Peyer's patch (tissue), 4 donors: ENCODE data around the gene POLD2. TPM values are rescaled to one million over a fixed set of nuclear protein-coding genes. Genes with fewer than 3 reads are reported as not detected.

Source experiments
- DNase-seq, 3 donors: peaks; one replicate each; pipeline ENCODE4 v3.0.0-alpha.2; 2017 to 2019
- H3K27ac ChIP-seq, 4 donors: fragments of 200-600 bp; sonication (generic); one replicate each; pipeline ENCODE4 v1.5.1; 2016 to 2019
- H3K27me3 ChIP-seq, 2 donors: fragments of 200-600 bp; sonication (generic); one replicate each; pipeline ENCODE4 v1.5.1; 2019
- H3K36me3 ChIP-seq, 3 donors: fragments of 200-600 bp; sonication (generic); one replicate each; pipeline ENCODE4 v1.5.1; 2016 to 2019
- H3K4me1 ChIP-seq, 4 donors: fragments of 200-600 bp; sonication (generic); one replicate each; pipeline ENCODE4 v1.5.1; 2016 to 2019
- H3K4me3 ChIP-seq, 4 donors: fragments of 200-600 bp; sonication (generic); 1 replicate in 3 of 4; 2 replicates in 1 of 4; pipeline ENCODE4 v1.5.1; 2016 to 2019; ENCODE audit warnings: mild to moderate bottlenecking in 1 of 4
- H3K9me3 ChIP-seq, 4 donors: fragments of 200-600 bp; sonication (generic); one replicate each; pipeline ENCODE4 v1.5.1; 2016 to 2019; ENCODE audit warnings: mild to moderate bottlenecking in 1 of 4
- POLR2A ChIP-seq, 2 donors: fragments of 450-650 bp; IDR thresholded peaks; one replicate each; pipeline ENCODE4 v1.5.1; 2017; ENCODE audit warnings: antibody characterized with exemption in 2 of 2, mild to moderate bottlenecking in 2 of 2, moderate library complexity in 2 of 2
- total RNA-seq, 4 donors: library from RNA; depleted of rRNA; stranded (reverse); fragments of >200 nt; gene quantifications; one replicate each; pipeline ENCODE4 v1.1.0, GENCODE V29; 2016
- TF ChIP-seq, protein P1 (sequence below), 6 experiments: fragments of 450-650 bp in 4 of 6; fragments of 200-600 bp in 2 of 6; sonication (generic) in 1 of 6; IDR thresholded peaks; one replicate each; pipeline ENCODE4 v1.5.1; 2017 to 2019; ENCODE audit warnings: antibody characterized with exemption in 6 of 6, mild to moderate bottlenecking in 3 of 6, moderate library complexity in 1 of 6

POLD2 gene
- total RNA-seq, 4 donors from 2014 or later = 7.4 to 80.9 (median 28.4) TPM

DNA sequence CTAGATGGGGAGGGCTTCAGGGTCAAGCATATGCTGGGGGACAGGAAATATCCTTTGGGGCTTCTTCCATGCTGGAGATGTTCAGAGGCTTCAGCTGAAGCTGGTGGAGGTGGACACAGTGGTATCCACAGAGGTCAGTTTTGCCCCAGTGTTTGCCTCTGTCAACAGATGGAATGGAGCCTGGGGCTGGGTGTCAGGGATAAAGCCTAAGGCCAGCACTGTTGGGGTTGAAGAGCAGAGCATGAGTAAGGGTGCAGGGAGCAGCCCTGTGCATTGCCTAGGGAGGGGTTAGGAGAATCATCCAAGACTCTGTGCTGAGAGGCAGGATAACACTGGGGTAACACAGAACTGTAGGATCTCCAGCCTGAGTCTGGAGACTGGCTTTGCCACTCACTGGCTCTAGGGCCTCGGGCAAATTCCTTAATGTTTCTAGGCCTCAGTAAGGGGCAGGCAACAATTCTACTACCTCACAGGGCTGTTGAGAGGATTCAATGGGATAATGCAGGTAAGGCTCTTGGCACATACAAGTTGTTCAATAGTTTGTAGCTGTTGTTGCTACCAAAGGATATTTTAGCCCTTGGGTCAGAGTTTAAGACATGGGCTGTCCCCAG is 39.5 kb upstream of the POLD2 start:
- no peak for TF ChIP-seq POLR2A (IDR thresholded peaks at IDR 0.05)
- no peak overlapping the region for H3K4me3 ChIP-seq
- no peak for DNase-seq
- H3K27me3 ChIP-seq = no peaks in the 10 kb centered on the region
- no peaks in the 10 kb centered on the region for H3K36me3 ChIP-seq
- no peaks in the 10 kb centered on the region for H3K9me3 ChIP-seq
- no peak overlapping the region for H3K27ac ChIP-seq
- H3K4me1 ChIP-seq = no peaks in the 10 kb centered on the region

DNA sequence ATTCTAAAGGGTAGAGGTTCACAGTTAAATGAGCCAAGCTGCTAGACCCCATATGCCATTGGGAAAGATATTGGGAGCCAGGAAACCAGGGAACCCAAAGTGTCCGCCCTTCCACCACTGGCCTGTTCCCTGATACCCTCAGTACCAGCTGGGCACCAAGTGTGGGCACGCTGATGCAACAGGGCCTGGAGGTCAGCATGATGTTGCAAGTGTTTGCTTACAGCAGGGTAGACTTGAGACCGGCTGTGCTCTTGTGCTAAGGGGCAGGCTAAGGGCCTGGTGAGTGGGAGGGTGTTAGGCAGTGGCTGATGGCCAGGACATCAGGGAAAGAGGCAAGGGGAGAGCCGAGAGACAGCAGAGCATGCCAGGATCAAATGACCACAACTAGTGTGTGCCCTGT is 38.8 kb upstream of the POLD2 start:
- no peak overlapping the region for H3K27ac ChIP-seq
- H3K4me1 ChIP-seq = no peaks in the 10 kb centered on the region
- no peak overlapping the region for H3K4me3 ChIP-seq
- H3K36me3 ChIP-seq = no peaks in the 10 kb centered on the region
- TF ChIP-seq, protein P1, sequence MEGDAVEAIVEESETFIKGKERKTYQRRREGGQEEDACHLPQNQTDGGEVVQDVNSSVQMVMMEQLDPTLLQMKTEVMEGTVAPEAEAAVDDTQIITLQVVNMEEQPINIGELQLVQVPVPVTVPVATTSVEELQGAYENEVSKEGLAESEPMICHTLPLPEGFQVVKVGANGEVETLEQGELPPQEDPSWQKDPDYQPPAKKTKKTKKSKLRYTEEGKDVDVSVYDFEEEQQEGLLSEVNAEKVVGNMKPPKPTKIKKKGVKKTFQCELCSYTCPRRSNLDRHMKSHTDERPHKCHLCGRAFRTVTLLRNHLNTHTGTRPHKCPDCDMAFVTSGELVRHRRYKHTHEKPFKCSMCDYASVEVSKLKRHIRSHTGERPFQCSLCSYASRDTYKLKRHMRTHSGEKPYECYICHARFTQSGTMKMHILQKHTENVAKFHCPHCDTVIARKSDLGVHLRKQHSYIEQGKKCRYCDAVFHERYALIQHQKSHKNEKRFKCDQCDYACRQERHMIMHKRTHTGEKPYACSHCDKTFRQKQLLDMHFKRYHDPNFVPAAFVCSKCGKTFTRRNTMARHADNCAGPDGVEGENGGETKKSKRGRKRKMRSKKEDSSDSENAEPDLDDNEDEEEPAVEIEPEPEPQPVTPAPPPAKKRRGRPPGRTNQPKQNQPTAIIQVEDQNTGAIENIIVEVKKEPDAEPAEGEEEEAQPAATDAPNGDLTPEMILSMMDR (IDR thresholded peaks at IDR 0.05) = no peak
- no peaks in the 10 kb centered on the region for H3K9me3 ChIP-seq
- no peaks in the 10 kb centered on the region for H3K27me3 ChIP-seq
- no peak for DNase-seq

- no peak for DNase-seq
- Histone ChIP-seq H3K4me3 (no peak overlapping the region), H3K36me3 (no peaks in the 10 kb centered on the region), H3K27ac (no peak overlapping the region), H3K4me1 (no peaks in the 10 kb centered on the region), H3K9me3 (no peaks in the 10 kb centered on the region), H3K27me3 (no peaks in the 10 kb centered on the region)
- TF ChIP-seq, protein P1 (IDR thresholded peaks at IDR 0.05) = no peak
- no peak for TF ChIP-seq POLR2A (IDR thresholded peaks at IDR 0.05)
Observed at GRCh38 chr7:44161371-44161770, 38.0 kb upstream of the POLD2 start.

- Histone ChIP-seq H3K9me3 (no peaks in the 10 kb centered on the region), H3K36me3 (no peaks in the 10 kb centered on the region), H3K27ac (no peak overlapping the region), H3K4me1 (no peaks in the 10 kb centered on the region), H3K4me3 (no peak overlapping the region), H3K27me3 (no peaks in the 10 kb centered on the region)
- TF ChIP-seq, protein P1 (IDR thresholded peaks at IDR 0.05) = no peak
- TF ChIP-seq POLR2A (IDR thresholded peaks at IDR 0.05) = no peak
- peak in 1 of 3 donors; percentile 22 for DNase-seq
Observed at GRCh38 chr7:44159824-44160630, 36.7 kb upstream of the POLD2 start.

- Histone ChIP-seq H3K27ac (no peak overlapping the region), H3K4me1 (no peaks in the 10 kb centered on the region), H3K9me3 (no peaks in the 10 kb centered on the region), H3K4me3 (no peak overlapping the region), H3K27me3 (no peaks in the 10 kb centered on the region), H3K36me3 (no peaks in the 10 kb centered on the region)
- TF ChIP-seq, protein P1 (IDR thresholded peaks at IDR 0.05) = no peak
- TF ChIP-seq POLR2A (IDR thresholded peaks at IDR 0.05) = no peak
- peak in 1 of 3 donors; percentile 35 for DNase-seq
Observed at GRCh38 chr7:44158873-44159631, 35.7 kb upstream of the POLD2 start.
